HK-2 (cell line): ENCODE measurements around the gene AOX1.
"Not testable (repeated sequence)": the region's sequence is repeated elsewhere in the genome, so short reads cannot be mapped to it uniquely, and the experiment has no call there.

Experiments
- DNase-seq: peaks from one replicate; pipeline ENCODE4 v3.0.0-alpha.2; 2018; ENCODE audit not compliant: unreplicated experiment

The AOX1 gene

DNA sequence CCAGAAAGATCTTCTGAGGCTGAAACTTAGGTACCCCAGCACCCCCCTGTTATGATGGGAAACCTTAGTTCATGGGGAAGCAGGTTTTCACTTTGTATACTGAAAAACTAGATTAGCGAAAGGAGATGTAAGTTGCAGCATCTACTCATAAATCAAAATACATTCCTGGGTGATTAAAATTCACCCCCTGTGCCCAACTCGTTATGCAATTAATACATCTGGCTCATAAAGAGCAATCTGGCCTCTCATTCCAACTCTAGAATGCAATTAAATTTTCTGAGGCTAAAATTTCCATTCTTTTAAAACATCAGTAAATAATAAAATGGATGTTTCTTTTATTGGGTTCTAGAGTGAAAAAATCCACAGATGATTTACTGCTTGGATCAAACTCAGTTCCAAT, 115.0 kb downstream of the AOX1 start:
- DNase-seq = no peak

DNA sequence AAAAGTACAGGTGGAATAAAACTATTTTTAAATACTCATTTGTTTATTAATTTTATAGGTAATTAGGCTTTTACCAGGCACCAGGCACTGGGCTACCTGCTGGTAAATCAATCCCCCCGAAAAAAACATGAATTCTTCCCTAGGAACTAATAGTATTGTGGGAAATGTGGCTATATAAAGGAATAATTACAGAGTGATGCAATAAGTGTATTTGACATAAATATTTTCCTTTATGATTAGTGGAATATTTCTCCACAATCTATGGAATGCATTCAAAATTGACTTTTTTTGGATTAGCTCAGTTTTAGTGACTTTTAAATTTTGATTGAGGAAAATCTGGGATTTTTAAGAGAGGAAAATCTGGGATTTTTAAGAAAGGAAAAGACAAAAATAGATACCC, 116.2 kb downstream of the AOX1 start:
- no peak for DNase-seq

DNA sequence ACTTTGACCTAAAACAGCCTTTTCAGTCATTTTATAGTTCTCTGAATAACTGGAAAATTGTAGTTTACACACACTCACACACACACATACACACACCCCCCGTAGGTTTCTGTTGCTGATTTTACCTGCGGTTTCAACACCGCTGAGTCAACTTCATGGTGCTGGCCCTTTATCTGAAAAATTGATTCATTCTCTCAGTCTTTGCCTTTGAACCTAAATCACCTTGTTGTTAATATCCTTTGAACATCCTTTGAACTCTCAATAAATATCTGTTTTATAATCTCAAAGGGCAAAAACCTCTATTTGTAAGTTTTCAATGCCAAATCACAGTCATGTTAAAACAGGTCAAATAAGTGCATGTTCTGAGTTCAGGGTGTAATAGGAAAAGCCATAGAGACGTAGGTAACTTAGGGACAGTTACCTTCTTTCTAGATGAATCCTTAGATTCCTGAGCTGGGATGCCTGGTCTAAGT, 116.9 kb downstream of the AOX1 start:
- no peak for DNase-seq

DNA sequence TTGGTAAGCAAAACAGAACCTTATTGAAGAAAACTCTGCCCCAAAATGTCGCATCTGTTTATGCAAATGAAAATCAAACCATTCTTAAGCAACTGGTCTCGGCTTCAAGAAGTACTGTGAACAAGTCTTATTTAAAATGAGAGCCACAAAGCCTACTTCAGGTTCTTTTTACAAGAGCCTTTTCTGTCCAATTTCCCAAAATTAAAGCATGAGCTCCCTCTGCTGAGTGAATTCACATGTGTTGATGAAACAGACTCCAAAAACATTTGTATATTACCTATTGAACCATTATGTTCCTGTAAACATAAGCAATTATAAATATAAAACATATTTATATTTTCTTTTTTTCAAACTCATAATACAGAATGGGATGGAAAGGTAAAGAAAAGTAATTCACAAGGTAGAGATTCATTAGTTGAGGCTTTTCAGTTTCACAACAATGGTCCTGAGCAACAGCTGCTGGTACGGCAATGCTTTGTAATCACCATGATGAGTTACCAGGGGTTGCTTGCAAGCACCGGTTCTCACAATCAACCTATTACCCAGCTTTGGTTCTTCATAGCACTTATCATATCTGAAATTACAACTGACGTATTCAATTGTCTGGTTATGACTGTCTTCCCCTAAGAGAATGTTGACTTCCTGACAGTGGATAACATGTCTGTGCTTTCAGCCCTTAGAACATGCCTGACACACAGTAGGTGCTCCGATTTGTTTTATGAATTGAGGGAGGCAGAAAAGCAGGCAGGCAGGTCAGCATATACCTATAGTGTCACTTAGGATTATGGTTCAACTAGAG, 117.5 kb downstream of the AOX1 start:
- DNase-seq = no peak

DNA sequence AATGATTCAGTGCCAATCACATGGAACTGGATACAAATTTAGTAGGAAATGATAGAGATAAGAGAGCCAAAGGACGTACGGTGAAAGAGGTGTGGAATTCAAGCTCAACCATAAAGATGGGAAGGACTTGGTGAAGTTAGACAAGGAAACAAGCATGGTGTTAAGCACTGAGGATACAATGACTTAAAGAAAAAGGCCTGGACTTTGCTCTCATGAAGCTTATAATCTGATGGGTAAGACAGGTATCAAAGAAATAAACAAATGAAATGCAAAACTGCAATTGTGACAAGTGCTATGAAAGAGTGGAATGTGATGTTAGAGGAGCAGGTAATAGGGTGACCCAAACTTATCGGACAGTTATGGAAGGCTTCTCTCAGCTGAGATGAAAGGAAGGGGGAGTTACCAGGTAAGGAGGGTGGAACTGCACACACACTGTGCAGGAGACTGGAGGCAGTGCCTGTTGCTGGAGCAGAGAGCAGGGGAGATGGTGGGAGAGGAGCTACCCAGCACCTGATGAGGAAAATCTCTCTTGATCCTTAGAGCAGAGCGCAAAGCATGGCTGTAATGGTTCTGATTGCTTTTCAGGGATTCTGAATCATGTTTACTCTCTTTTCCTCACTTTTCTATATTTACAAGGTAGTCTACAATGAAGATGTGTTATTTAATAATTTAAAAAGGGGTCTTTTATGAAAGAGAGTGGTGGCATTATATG, 118.3 kb downstream of the AOX1 start:
- no peak for DNase-seq

DNA sequence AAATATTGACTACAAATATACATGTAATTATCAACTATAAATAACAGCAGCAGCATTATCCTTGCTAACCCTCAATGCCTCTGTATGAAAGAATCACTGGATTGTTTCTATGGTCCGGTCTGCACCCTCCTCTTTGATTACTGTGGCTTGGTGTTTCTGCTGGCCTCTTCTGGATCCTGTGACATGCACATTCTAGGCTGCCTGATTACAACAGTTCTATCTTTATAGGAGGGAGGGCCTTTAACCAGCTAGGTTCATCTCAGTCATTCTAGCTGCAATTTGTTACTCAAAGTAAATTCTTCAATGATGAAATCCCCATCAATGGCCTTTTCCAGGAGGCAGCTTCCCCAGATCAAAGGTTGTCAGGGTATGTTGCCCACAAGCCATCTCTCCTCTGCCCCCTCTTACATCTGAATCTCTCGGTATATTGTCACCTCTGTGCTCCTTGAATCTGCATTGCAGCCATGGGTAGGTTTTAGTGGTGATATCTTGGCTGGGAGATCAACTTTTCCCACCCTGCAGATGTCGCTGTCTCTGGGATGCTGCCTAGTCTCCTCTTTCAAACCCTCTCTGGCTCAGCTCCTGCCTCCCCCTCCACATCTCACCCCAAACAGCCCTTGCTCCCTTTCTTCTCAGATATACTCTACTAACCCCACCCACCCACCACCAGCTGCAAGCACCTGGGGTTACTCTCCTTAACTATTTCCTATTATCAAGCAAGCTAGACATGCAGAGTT, 119.7 kb downstream of the AOX1 start:
- no peak for DNase-seq

DNA sequence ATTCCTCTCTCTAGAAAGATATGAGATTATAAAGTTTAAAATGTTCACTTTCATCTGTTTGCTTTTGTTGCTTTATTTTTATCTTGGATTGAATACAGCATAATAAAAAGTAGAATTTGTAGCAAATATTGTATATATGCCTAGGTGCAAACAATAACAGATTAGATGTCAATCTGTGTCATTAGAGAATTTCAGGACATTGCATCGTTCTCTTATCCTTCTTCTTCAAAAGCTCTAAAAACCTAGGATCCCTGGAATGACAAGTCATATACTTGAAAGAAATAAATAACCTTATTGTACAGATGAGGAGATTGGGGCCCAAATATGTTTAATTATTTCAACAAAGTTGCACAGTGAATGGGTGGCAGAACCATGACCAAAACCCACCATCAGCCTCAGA, 123.1 kb downstream of the AOX1 start:
- no peak for DNase-seq

DNA sequence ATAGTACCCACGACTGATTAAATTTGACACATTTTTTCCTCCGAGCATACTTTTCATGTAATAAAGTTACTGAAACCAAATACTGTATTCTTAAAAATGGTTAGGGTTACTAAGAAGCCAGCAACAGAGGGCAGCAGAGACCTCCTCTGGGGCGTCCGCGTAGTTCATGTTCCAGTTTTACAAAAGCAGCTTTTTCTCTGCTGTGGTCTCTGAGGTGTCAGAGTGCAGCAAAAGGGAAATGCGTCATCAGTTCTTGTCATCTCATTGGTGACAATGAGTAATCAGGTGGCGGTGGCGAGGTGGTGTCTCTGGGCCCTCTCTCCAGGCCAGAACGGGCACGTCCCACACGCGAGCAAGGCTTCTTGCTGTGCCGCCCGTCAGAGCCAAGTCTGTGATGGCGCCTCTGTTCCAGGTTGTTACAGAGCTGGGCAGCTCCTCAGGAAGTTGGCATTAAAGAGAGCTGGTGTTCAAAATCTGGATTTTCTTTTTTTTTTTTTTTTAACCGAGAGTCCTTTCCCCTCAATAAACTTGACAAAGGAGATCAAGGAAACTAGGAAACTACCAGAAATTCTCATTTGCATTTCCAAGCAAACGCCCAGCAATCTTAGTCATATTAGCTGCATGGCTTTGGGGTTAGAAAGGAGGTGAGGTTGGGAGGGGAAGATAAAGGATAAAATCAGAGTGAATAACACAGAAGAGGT, 127.3 kb downstream of the AOX1 start:
- DNase-seq = peak; percentile 96

DNA sequence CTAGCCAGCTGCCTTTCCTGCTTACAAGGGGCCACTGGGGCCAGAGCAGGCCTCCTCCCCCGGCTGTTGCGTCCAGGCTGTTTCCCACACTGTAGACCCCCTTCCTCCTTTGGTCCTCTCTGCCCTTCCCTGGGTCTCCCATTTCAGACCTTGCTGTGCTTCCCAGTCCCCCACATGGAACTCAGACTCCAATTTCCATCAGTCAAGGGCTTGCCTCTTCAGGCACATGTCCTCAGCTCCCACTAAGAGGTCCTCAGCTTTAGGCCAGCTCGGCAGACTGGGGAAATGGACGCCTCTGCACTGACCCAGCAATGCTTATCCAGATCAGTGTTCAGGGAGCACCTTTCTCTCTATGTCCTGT, 127.9 kb downstream of the AOX1 start:
- DNase-seq = peak; percentile 28

DNA sequence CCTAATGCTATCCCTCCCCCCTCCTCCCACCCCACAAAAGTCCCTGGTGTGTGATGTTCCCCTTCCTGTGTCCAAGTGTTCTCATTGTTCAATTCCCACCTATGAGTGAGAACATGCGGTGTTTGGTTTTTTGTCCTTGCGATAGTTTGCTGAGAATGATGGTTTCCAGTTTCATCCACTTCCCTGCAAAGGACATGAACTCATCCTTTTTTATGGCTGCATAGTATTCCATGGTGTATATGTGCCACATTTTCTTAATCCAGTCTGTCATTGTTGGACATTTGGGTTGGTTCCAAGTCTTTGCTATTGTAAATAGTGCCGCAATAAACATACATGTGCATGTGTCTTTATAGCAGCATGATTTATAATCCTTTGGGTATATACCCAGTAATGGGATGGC, 129.2 kb downstream of the AOX1 start:
- DNase-seq = not testable (repeated sequence)

DNA sequence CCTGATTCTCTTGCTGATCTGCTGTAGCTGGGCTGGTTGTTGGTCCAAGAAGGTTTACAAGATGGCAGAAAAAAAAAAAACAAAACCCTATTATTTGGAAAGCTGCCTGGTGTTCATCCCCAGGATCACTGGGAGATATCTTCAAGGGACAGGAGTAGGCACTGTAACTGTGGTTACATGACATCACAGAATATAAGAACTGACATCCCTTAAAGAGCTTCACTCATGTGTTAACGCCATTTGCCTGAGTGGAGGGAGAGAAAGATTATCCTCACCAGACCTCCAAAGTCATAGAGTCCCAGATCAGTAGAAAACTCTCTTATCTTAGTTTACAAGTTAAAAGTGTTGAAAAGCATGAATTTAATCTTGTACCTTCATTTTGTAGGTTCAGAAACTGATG, 130.6 kb downstream of the AOX1 start:
- no peak for DNase-seq
